GM19023 (cell line): ENCODE measurements around the gene BCL6B.
"Not testable (repeated sequence)": the region's sequence is repeated elsewhere in the genome, so short reads cannot be mapped to it uniquely, and the experiment has no call there.

ENCODE experiments used
- ATAC-seq: cut with Tn5 transposase; IDR thresholded peaks from one replicate; pipeline ENCODE4 v1.9.1; 2021; ENCODE audit warnings: mild to moderate bottlenecking, moderate library complexity; ENCODE audit not compliant: unreplicated experiment

The BCL6B gene

GRCh38 chr17:7026471-7027115, 3.7 kb downstream of the BCL6B start:
- no peak for ATAC-seq

GRCh38 chr17:7027335-7027734, 4.5 kb downstream of the BCL6B start:
- ATAC-seq, result no peak

GRCh38 chr17:7029096-7029495, 6.2 kb downstream of the BCL6B start:
- no peak for ATAC-seq

GRCh38 chr17:7029659-7030058, 6.8 kb downstream of the BCL6B start:
- ATAC-seq, result no peak

GRCh38 chr17:7034955-7035590, 12.2 kb downstream of the BCL6B start:
- peak; percentile 21 for ATAC-seq

GRCh38 chr17:7035591-7036368, 12.9 kb downstream of the BCL6B start, which contains the start of gene SLC16A13:
Gene SLC16A13 (plus strand): TSS chr17:7036015. CDS start chr17:7036383, 368 bp downstream.
- ATAC-seq, result peak; percentile 93

- ATAC-seq, result no peak
Observed at GRCh38 chr17:7038025-7038862, 15.4 kb downstream of the BCL6B start.

- ATAC-seq, result no peak
Observed at GRCh38 chr17:7039832-7040231, 17.0 kb downstream of the BCL6B start.

- ATAC-seq, result no peak
Observed at GRCh38 chr17:7041607-7042500, 19.0 kb downstream of the BCL6B start.

GRCh38 chr17:7042501-7043181, 19.8 kb downstream of the BCL6B start:
- ATAC-seq, result no peak

GRCh38 chr17:7043182-7043496, 20.3 kb downstream of the BCL6B start:
- no peak for ATAC-seq

- ATAC-seq, result no peak
Observed at GRCh38 chr17:7043497-7044198, 20.8 kb downstream of the BCL6B start, which contains the start of gene SLC16A11. Gene SLC16A11 (minus strand): TSS chr17:7044092. CDS start chr17:7043513, 579 bp downstream.

GRCh38 chr17:7045492-7046126, 22.8 kb downstream of the BCL6B start:
- no peak for ATAC-seq

GRCh38 chr17:7046127-7046724, 23.4 kb downstream of the BCL6B start:
- no peak for ATAC-seq

- ATAC-seq, result not testable (repeated sequence)
Observed at GRCh38 chr17:7046725-7047397, 24.0 kb downstream of the BCL6B start.

GRCh38 chr17:7047566-7047965, 24.7 kb downstream of the BCL6B start:
- ATAC-seq, result no peak

GRCh38 chr17:7048968-7049367, 26.1 kb downstream of the BCL6B start:
- ATAC-seq, result no peak
